ENCODE measurements around the gene CLIC3.
A peak's percentile ranks its signal among the peaks of the same experiment; 100 is the strongest.

The CLIC3 gene

DNA sequence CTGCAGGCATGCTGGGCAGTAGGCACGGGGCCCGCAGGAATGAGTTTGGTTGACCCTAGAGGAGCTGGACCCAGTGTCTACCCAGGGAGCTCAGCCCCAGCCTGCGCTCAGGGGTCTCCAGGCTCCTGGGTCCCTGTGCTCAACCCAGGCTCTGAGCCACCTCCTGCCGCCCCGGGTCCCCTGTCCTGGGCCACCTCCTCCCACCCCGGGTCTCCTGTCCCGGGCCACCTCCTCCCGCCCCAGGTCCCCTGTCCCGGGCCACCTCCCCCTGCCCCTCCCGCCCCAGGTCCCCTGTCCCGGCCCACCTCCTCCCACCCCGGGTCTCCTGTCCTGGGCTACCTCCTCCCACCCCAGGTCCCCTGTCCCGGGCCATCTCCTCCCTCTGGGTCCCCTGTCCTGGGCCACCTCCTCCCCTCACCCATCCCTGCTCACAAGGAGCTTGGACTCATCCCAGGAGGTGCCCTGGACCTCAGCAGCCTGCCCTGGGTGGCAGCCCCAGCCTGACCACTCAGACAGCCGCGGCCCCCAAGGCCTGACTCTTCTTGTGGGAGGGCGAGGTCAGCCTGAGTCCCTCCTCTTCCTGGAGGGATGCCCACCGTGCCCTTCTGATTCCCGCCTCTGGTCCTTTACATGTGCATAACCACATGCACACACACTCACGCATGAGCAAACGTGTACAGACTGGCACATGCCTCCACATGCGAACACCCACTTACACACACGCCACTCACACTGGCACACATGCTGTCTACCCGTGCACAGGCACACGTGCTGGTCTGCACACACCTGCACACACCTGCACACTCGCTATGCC lies 41.9 kb downstream of the CLIC3 start:
- DNase-seq: no peak

DNA sequence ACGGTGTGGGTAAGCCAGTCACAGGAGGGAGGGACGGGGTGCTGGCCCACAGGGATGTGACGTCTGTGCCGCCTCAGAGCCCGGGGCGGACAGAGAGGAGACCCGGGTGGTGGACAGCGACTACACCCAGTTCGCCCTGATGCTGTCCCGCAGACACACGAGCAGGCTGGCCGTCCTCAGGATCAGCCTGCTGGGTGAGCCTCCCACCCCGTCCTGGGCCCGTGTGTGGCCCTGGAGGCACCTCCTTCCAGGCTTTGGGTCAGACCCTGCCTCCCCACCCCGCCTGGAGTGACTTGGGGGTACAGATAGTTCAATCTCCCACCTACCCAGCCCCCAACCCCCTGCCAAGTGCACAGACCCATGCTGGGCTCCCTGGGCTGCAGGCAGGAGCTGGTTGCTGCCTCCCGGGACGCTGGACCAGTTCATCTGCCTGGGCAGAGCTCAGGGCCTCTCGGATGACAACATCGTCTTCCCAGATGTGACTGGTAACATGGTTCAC lies 42.5 kb downstream of the CLIC3 start:
- no peak for DNase-seq

DNA sequence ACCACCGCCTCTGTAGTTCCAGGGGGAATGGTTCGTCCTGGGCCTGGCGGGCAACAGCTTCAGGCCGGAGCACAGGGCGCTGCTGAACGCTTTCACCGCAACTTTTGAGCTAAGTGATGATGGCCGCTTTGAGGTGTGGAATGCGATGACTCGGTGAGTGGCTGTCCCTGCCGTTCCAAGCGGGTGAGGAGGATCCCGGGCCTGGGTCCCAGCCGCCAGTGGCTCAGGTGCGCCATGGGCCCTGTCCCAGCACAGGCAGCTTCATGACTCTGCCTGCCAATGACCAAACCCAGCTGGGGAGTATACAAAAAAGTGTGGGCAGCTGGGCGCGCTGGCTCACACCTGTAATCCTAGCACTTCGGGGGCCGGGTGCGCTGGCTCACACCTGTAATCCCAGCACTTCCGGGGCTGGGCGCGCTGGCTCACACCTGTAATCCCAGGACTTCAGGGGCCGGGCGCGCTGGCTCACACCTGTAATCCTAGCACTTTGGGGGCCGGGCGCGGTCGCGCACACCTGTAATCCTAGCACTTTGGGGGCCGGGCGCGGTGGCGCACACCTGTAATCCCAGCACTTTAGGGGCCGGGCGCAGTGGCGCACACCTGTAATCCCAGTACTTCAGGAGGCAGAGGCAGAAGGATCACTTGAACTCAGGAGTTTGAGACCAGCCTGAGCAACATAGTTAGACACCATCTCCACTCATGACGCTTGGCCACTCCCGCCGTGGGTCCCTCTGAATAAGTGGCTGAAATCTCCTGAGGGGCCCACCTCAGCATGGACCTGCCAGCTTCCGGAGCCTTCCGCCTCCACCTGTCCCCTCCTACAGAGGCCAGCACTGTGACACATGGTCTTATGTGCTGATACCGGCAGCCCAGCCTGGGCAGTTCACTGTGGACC lies 43.2 kb downstream of the CLIC3 start:
- DNase-seq: no peak

DNA sequence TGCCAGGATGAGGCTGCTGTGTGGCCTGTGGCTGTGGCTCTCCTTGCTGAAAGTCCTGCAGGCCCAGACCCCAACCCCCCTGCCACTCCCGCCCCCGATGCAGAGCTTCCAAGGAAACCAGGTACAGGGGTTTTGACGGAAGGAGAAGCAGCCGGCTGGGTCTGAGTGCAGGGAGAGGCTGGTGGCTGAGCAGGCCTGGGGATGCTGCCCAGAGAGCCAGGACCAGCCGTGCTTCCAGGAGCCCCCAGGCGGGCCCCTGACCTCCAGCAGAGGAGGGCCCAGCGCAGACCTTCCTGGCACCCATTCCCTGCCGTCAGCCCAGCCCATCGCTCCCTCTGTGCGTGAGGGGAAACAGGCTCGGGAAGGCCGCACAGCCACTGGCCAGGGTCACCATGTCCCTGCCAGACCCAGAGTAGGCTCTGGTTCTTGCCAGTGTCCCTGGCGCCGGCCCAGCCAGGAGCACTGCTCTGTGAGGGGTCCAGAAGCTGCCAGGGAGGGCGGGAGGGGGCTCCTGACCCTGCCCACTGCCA lies 44.0 kb downstream of the CLIC3 start:
- DNase-seq: peak in 28 of 56 donors; percentile 17 to 75 (median 42)

DNA sequence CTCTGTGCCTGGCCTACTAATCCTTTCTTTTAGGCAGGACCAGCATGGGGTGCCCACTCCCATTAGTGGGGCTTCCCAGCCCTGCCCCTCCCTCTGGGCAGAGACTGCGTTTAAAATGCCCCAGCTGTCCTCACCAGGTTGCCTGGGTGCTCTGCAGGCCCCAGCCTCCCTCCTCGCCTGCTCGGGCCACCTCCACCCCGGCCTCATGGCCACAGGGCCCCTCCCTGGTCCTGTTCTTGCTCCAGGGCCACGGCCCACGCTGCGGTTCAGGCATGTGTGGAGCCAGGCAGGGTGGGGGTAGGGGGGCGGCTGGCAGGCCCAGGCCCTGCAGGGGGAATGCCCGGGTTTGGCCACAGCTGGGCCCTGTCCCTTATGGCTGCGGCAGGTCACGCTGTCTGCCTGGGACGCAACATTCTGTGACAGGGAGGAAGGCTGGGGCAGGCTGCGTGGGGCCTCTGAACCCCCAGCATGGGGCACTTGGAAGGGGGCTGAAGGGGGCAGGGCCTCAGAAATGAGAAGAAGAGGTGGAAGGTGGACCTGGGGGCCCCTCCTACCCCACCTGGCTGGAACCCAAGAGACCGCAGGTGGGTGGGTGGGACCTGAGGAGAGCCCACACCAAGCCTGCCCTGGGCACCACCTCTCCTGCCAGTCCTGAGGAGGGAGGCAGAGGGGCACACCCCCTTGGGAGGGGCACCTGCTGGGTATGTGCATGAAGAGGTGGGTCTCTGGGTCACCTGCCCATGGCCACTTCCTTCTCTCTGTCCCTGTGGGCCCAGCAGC lies 44.6 kb downstream of the CLIC3 start, which contains the start of gene LCN12:
TSS of gene LCN12 (plus strand) at position 733 of the 780 bp plus-strand sequence. CDS start 55 bp downstream, outside the sequence.
- no peak for DNase-seq

DNA sequence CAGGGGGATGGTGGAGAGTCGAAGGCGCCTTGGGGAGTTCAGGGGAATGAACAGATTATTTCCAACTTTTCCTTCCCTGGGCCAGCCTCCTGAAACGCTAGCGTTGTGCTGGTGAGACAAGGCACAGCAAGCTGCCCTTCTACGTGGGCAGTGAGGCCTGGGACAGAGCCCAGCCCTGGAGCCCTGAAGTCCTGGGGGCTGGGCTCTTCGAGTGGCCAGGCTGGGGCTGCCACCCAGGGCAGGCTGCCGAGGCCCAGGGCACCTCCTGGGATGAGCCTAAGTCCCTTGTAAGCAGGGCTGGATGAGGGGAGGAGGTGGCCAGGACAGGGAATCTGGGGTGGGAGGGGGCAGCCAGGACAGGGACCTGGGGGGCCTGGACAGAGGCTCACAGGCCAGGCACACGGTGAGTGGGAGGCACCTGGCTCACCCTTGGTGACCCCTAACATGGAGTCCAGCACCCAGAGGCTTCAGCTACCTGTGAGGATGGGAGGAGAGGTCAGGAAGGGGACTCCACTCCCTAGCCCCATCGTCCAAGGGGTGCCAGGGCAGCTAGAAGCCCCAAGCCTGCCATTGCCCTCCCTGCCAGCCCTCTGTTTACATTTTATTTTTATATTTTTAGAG lies 45.6 kb downstream of the CLIC3 start:
- DNase-seq: peak in 6 of 56 donors; percentile 29 to 64 (median 44)

DNA sequence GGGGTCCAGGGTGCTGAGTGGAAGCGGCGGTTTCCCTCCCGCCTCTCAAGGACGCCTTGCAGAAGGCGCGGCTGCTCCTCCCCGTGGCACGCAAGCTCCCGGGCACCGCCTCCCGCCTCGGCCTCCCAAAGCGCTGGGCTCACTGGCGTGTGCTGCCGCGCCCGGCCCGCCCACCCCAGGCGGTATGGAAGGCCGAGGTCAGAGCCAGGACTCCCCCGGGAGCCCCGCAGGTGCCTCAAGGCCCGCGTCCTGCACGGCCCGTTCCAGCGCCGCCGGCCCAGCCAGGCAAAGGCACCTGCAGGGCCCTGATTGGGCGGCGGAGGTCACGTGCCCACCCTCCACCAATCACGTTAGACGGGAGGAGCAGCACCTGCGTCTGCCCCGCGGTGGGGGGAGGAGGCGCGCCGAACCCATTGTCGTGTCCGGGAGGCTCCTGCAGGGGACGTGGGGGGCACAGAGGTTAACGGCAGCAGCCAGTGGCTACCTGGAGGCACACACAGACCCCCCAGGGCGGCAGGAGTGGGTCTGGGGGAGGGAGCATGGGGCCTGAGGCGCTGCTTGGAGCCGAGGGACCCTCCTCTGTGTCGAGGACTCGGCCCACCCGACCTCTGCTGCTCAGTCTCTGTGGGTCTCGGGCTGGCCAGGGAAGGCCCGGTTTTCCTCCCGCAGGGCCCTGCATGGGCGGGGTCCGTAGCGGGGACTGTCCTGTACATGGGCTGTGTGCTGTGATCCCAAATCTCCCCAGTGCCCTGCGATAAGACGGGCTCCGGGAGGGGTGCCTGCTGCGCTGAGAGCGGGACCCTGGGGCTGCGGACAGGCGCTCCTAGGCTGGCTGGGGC lies 46.3 kb downstream of the CLIC3 start:
- DNase-seq: peak; percentile 61 to 98 (median 93)

DNA sequence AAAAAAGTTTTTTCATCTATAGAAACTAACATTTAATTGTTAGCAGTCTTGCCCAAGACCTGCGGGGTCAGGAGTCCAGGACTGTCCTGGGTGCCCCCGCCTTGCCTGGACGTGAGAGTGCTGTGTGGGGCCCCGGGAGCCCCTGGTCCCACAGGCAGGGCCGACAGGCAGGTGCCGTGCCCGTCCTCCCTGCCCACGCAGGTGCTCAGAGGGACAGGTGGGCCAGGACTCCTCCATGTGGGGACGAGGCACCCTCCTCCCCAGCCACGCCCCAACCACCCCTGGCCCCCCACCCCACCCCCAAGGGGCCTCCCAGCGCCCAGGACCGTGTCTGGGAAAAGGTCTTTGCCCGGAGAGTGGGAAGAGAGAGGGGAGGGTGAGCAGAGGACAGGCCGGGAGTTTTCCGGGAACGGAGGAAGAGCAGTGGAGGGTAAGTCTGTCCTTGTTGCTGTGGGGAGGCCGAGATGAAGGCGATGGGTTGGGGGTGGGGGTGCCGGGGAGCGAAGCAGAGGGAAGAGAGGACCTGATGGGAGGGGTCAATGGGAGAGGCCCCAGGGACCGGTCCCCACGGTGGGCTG lies 47.0 kb downstream of the CLIC3 start:
- DNase-seq: peak in 2 of 56 donors; percentile 49 to 64

DNA sequence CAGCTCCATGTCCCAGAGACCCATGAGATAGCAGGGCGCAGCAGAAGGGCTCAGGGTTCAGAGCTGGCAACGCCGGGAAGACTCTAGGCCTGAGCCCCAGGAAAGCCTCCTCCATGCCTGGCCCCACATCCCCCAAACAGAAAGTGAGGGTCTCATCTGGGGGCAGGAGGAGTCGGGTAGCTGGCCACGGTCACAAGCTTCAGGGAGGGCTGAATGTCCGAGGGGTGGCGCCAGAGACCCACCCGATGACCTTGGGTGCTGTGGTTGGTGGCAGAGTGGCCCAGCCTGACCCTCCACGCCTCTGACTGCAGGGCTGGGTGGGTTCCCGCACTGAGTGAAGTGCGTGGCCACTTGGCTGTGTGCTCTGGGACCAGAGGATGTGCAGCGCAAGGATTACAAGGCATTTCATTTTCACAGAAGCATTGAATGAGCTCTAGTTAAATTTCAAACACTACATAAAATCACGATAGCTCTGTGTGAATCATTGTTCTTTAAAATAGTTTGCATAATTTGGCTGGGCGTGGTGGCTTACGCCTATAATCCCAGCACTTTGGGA lies 48.3 kb downstream of the CLIC3 start:
- peak in 49 of 56 donors; percentile 24 to 84 (median 57) for DNase-seq

DNA sequence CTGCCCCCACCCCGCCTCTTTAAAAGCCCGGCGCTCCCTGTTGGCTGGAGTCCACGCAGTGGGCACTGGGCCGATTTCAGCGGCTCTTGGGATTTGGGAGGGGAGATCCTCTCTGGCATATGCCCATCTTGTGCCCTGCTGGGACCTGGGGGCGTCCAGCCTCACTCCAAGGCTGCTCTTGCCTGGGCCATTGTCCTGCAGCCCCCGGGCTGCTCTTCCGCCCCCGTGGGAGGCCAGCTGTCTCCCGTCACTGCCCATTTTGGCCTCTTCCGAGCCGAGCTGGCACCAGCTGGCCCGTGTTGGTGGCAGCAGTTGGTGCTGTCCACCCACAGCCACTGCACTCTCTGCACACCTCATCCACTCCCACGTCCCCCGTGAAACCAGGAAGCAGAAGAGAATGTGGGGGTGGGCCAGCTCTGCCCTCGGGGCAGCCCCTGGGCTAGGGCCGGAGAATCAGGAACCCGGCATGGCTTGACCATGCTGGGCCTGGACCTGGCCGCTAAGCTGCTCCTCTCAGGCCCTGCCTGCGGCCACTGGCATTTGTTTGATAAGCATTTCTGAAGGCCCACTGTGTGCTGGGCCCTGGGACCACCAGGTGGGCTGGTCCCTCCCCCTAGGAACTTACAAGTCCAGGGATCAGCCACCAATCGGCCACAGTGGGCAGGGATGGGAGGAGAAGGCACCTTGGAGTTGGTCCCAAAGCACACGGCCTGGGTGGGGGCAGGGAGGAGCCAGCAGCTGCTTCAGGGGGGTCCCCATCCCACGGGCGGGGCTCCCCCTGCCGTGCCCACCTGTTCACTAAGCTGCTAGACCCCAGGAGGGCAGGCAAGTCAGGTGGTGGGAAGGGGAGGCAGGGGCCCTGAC lies 49.1 kb downstream of the CLIC3 start:
- DNase-seq: peak in 23 of 56 donors; percentile 12 to 65 (median 42)

DNA sequence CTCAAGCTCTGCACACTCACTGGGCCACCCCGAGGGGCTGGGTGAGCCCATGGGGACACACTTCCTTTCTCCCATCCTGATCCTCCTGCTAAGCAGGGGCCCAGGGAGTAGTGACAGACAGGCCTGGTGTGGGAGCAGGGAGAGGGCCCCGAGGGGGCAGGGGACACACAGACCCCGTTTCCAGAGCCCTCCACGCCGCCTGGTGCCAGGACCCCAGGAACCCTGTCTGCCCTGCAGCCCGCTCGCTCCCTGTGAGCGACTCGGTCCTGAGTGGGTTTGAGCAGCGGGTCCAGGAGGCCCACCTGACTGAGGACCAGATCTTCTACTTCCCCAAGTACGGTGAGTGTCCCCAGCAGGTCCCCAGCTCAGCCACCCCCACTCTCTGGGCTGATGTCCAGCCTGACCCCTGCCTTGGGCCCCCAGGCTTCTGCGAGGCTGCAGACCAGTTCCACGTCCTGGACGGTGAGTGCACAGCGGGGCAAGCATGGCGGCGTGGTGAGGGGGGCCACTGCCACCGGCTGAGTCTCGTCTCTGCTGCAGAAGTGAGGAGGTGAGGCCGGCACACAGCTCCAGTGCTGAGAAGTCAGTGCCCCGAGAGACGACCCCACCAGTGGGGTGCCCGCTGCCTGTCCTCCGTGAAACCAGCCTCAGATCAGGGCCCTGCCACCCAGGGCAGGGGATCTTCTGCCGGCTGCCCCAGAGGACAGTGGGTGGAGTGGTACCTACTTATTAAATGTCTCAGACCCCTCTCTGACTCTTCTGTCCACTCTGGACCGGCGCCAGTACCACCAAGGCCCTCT lies 49.9 kb downstream of the CLIC3 start:
- peak in 3 of 56 donors; percentile 32 to 51 (median 51) for DNase-seq

DNA sequence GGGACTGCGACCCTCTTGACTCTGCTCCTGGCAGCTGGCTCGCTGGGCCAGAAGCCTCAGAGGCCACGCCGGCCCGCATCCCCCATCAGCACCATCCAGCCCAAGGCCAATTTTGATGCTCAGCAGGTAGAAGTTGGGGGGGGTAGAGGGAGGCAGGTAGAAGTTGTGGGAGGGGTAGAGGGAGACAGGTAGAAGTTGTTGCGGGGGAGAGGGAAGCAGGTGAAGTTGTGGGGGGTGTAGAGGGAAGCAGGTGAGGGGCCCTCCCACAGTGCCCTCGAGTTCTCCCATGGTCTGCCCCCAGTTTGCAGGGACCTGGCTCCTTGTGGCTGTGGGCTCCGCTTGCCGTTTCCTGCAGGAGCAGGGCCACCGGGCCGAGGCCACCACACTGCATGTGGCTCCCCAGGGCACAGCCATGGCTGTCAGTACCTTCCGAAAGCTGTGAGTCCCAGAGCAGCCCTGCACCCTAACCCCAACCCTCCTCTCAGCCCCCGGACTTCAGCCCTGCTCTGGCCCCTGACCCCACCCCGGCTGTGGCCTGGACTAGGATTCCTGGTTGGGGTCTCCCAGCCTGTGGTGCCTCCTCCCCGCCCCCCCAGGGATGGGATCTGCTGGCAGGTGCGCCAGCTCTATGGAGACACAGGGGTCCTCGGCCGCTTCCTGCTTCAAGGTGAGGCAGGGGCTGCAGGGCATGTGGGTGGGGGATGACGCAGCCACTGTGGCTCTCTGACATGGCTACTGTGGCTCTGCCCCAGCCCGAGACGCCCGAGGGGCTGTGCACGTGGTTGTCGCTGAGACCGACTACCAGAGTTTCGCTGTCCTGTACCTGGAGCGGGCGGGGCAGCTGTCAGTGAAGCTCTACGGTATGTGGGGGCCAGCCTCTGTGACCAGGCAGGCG lies 50.8 kb downstream of the CLIC3 start:
- no peak for DNase-seq
